Measurements from ENCODE around the gene ZBTB7C.

The ZBTB7C gene

GRCh38 chr18:48206887-48207286, 202.3 kb downstream of the ZBTB7C start:
- no peak for DNase-seq (ENCODE audit: low read depth)
- no peak overlapping the region for H3K4me3 ChIP-seq (replicated peaks; ENCODE audit: low read depth, low read length)
- no peak for TF ChIP-seq CTCF (IDR thresholded peaks at IDR 0.05; ENCODE audit: low read length, missing control alignments)

GRCh38 chr18:48203961-48204666, 205.1 kb downstream of the ZBTB7C start:
- no peak for TF ChIP-seq CTCF (IDR thresholded peaks at IDR 0.05; ENCODE audit: low read length, missing control alignments)
- H3K4me3 ChIP-seq (replicated peaks; ENCODE audit: low read depth, low read length): no peak overlapping the region
- DNase-seq (ENCODE audit: low read depth): no peak

GRCh38 chr18:48203288-48203945, 205.8 kb downstream of the ZBTB7C start:
- no peak for TF ChIP-seq CTCF (IDR thresholded peaks at IDR 0.05; ENCODE audit: low read length, missing control alignments)
- no peak for DNase-seq (ENCODE audit: low read depth)

GRCh38 chr18:48202350-48203260, 206.6 kb downstream of the ZBTB7C start:
- DNase-seq (ENCODE audit: low read depth): no peak
- H3K4me3 ChIP-seq (replicated peaks; ENCODE audit: low read depth, low read length): no peak overlapping the region
- TF ChIP-seq CTCF (IDR thresholded peaks at IDR 0.05; ENCODE audit: low read length, missing control alignments): no peak

More at GRCh38 chr18:48203288-48203945, 205.8 kb downstream of the ZBTB7C start:
- H3K4me3 ChIP-seq (replicated peaks; ENCODE audit: low read depth, low read length): no peak overlapping the region

GRCh38 chr18:48202006-48202348, 207.2 kb downstream of the ZBTB7C start:
- no peak for DNase-seq (ENCODE audit: low read depth)
- no peak overlapping the region for H3K4me3 ChIP-seq (replicated peaks; ENCODE audit: low read depth, low read length)
- no peak for TF ChIP-seq CTCF (IDR thresholded peaks at IDR 0.05; ENCODE audit: low read length, missing control alignments)

- no peak overlapping the region for H3K4me3 ChIP-seq (replicated peaks; ENCODE audit: low read depth, low read length)
- TF ChIP-seq CTCF (IDR thresholded peaks at IDR 0.05; ENCODE audit: low read length, missing control alignments): no peak
- no peak for DNase-seq (ENCODE audit: low read depth)
These were observed 207.7 kb downstream of the ZBTB7C start for GRCh38 chr18:48201337-48202005.

All from fibroblast of pulmonary artery (primary cell).